HEK293 (cell line): ENCODE data around the gene NTN4.

Experiments
- CTCF ChIA-PET: fragments of 350-600 bp; formaldehyde crosslinking; extraction: SDS; loops from one replicate; lab custom pipeline; 2021; ENCODE audit warnings: antibody characterized with exemption; lab: Yijun Ruan, JAX
- POLR2A ChIA-PET: fragments of 300-600 bp; formaldehyde crosslinking; extraction: SDS; loops from one replicate; lab custom pipeline; 2020; ENCODE audit warnings: antibody characterized with exemption, inconsistent platforms; lab: Yijun Ruan, JAX
- H3K27ac ChIP-seq: fragments of 200-500 bp; sonication (Bioruptor generic); 2 replicates; pipeline ENCODE4 v1.5.1; 2014; ENCODE audit warnings: low read depth, low read length, control low read depth, inconsistent platforms; ENCODE audit errors: extremely low read depth
- H3K36me3 ChIP-seq, 2 experiments: fragments of 200-500 bp in 1 of 2; sonication (Bioruptor generic) in 1 of 2; 1 replicate in 1 of 2; 2 replicates in 1 of 2; pipeline ENCODE4 v1.5.1; 2014 to 2017; ENCODE audit warnings: inconsistent platforms in 2 of 2, low read length in 2 of 2; ENCODE audit not compliant: control insufficient read depth in 2 of 2, insufficient read depth in 1 of 2
- H3K4me1 ChIP-seq: fragments of 200-500 bp; sonication (Bioruptor generic); 2 replicates; pipeline ENCODE4 v1.5.1; 2014; ENCODE audit warnings: mild to moderate bottlenecking, low read length, inconsistent platforms; ENCODE audit not compliant: control insufficient read depth, insufficient read depth
- H3K4me3 ChIP-seq: 2 replicates; pipeline ENCODE4 v1.5.1; 2011; ENCODE audit warnings: low read depth, mild to moderate bottlenecking, control low read depth, low read length, moderate library complexity
- H3K9me3 ChIP-seq: fragments of 200-500 bp; sonication (Bioruptor generic); 2 replicates; pipeline ENCODE4 v1.5.1; 2014; ENCODE audit warnings: low read depth, low read length, inconsistent platforms; ENCODE audit not compliant: control insufficient read depth, insufficient read depth
- BCL6B ChIP-seq: fragments of 450-650 bp; formaldehyde crosslinking; IDR thresholded peaks from 2 replicates; pipeline ENCODE4 v1.5.1; 2017; ENCODE audit warnings: missing biosample characterization, missing genetic modification characterization
- KLF8 ChIP-seq: fragments of 450-650 bp; formaldehyde crosslinking; IDR thresholded peaks from 2 replicates; pipeline ENCODE4 v1.5.1; 2016; ENCODE audit warnings: missing biosample characterization, missing genetic modification characterization
- PBX3 ChIP-seq: sonication (generic); formaldehyde crosslinking; IDR thresholded peaks from 2 replicates; pipeline ENCODE4 v1.8.1; 2022; ENCODE audit warnings: mild to moderate bottlenecking, moderate library complexity, missing genetic modification reagents
- SETDB1 ChIP-seq: IDR thresholded peaks from one replicate; pipeline ENCODE4 v1.6.1; 2017; ENCODE audit warnings: mild to moderate bottlenecking, low read length, moderate library complexity, mixed read lengths; ENCODE audit not compliant: insufficient read length
- TRIM28 ChIP-seq: IDR thresholded peaks from 2 replicates; pipeline ENCODE4 v1.6.1; 2011; ENCODE audit warnings: low read length, control low read depth, borderline replicate concordance
- ZBTB21 ChIP-seq: fragments of 450-650 bp; formaldehyde crosslinking; IDR thresholded peaks from 2 replicates; pipeline ENCODE4 v1.5.1; 2017; ENCODE audit warnings: missing biosample characterization, missing genetic modification characterization
- ZFP37 ChIP-seq: fragments of 450-650 bp; formaldehyde crosslinking; IDR thresholded peaks from 2 replicates; pipeline ENCODE4 v1.5.1; 2016; ENCODE audit warnings: missing biosample characterization, missing genetic modification characterization
- ZNF169 ChIP-seq: fragments of 450-650 bp; formaldehyde crosslinking; IDR thresholded peaks from 2 replicates; pipeline ENCODE4 v1.5.1; 2016; ENCODE audit warnings: missing biosample characterization, missing genetic modification characterization
- ZNF211 ChIP-seq: fragments of 450-650 bp; formaldehyde crosslinking; IDR thresholded peaks from 2 replicates; pipeline ENCODE4 v1.5.1; 2016; ENCODE audit warnings: low read depth, missing biosample characterization, missing genetic modification characterization
- ZNF311 ChIP-seq: fragments of 450-650 bp; formaldehyde crosslinking; IDR thresholded peaks from 2 replicates; pipeline ENCODE4 v1.5.1; 2017; ENCODE audit warnings: missing biosample characterization, missing genetic modification characterization, borderline replicate concordance
- ZNF433 ChIP-seq: fragments of 450-650 bp; formaldehyde crosslinking; IDR thresholded peaks from 2 replicates; pipeline ENCODE4 v1.5.1; 2016; ENCODE audit warnings: missing biosample characterization, missing genetic modification characterization, low read depth
- ZNF514 ChIP-seq: fragments of 450-650 bp; formaldehyde crosslinking; IDR thresholded peaks from 2 replicates; pipeline ENCODE4 v1.5.1; 2016; ENCODE audit warnings: missing biosample characterization, missing genetic modification characterization
- ZNF518A ChIP-seq: fragments of 450-650 bp; formaldehyde crosslinking; conservative IDR thresholded peaks from 2 replicates; pipeline ENCODE4 v1.5.1; 2016; ENCODE audit warnings: low read depth, missing biosample characterization, missing genetic modification characterization
- ZNF529 ChIP-seq: fragments of 450-650 bp; formaldehyde crosslinking; IDR thresholded peaks from 2 replicates; pipeline ENCODE4 v1.5.1; 2017; ENCODE audit warnings: missing genetic modification characterization, missing biosample characterization; ENCODE audit not compliant: insufficient replicate concordance
- ZNF610 ChIP-seq: fragments of 450-650 bp; formaldehyde crosslinking; IDR thresholded peaks from 2 replicates; pipeline ENCODE4 v1.5.1; 2016; ENCODE audit warnings: missing biosample characterization, missing genetic modification characterization, borderline replicate concordance
- ZNF792 ChIP-seq: fragments of 450-650 bp; formaldehyde crosslinking; IDR thresholded peaks from 2 replicates; pipeline ENCODE4 v1.5.1; 2016; ENCODE audit warnings: missing biosample characterization, missing genetic modification characterization
- TF ChIP-seq, protein P1 (sequence below): fragments of 450-650 bp; formaldehyde crosslinking; IDR thresholded peaks from 2 replicates; pipeline ENCODE4 v1.5.1; 2016; ENCODE audit warnings: missing biosample characterization, missing genetic modification characterization
- TF ChIP-seq, protein P2 (sequence below): fragments of 450-650 bp; formaldehyde crosslinking; IDR thresholded peaks from 2 replicates; pipeline ENCODE4 v1.5.1; 2017; ENCODE audit warnings: missing biosample characterization, missing genetic modification characterization
- TF ChIP-seq, protein P3 (sequence below): fragments of 450-650 bp; formaldehyde crosslinking; IDR thresholded peaks from 2 replicates; pipeline ENCODE4 v1.5.1; 2016; ENCODE audit warnings: missing biosample characterization, missing genetic modification characterization
- TF ChIP-seq, protein P4 (sequence below): fragments of 450-650 bp; formaldehyde crosslinking; IDR thresholded peaks from 2 replicates; pipeline ENCODE4 v1.5.1; 2016; ENCODE audit warnings: missing biosample characterization, missing genetic modification characterization

Gene NTN4

DNA sequence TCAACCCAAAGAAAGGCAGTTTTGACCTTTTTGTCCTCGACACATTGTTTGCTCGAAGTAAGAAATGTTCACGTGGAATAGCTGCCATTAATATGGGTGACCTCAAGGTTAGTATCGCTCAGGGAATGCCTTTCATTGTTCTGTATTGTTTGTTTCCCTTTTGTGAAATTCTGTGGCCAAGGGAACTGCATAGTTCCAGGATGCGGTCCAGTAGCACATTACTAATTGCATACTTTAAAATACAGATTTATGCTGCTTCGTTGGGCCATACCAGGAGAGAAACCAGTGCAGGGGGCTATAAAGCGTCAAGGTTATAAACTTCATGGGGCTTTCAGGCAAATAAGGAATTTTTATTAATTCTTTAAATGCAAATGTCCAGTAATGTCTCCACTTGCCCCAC lies 166.0 kb downstream of the NTN4 start:
- Histone ChIP-seq H3K27ac (no peak overlapping the region), H3K4me3 (no peak overlapping the region), H3K36me3 (no peaks in the 10 kb centered on the region), H3K4me1 (no peaks in the 10 kb centered on the region; the same call in 1 of the 2 replicates), H3K9me3 (no peaks in the 10 kb centered on the region)
- ChIA-PET CTCF (interaction anchor here (1.0 to 2.4 kb wide), 5 partner anchors 10 to 222 kb away, joined by 3 to 8 read pairs (median 4); no protein-coding TSS in a partner anchor), POLR2A (no interaction called here)
- TF ChIP-seq ZNF169 (tag by site-specific recombination) (no peak), ZNF529 (tag by site-specific recombination) (no peak), ZNF514 (tag by site-specific recombination) (no peak), PBX3 (CRISPR knock-in tag) (no peak), KLF8 (tag by site-specific recombination) (no peak), ZNF610 (tag by site-specific recombination) (no peak), ZNF311 (no peak), ZNF433 (tag by site-specific recombination) (no peak), ZBTB21 (tag by site-specific recombination) (no peak), BCL6B (tag by site-specific recombination) (no peak), ZNF518A (no peak), ZNF211 (tag by site-specific recombination) (no peak), ZFP37 (tag by site-specific recombination) (no peak), ZNF792 (tag by site-specific recombination) (no peak), SETDB1 (no peak), TRIM28 (no peak)
- TF ChIP-seq, protein P1, sequence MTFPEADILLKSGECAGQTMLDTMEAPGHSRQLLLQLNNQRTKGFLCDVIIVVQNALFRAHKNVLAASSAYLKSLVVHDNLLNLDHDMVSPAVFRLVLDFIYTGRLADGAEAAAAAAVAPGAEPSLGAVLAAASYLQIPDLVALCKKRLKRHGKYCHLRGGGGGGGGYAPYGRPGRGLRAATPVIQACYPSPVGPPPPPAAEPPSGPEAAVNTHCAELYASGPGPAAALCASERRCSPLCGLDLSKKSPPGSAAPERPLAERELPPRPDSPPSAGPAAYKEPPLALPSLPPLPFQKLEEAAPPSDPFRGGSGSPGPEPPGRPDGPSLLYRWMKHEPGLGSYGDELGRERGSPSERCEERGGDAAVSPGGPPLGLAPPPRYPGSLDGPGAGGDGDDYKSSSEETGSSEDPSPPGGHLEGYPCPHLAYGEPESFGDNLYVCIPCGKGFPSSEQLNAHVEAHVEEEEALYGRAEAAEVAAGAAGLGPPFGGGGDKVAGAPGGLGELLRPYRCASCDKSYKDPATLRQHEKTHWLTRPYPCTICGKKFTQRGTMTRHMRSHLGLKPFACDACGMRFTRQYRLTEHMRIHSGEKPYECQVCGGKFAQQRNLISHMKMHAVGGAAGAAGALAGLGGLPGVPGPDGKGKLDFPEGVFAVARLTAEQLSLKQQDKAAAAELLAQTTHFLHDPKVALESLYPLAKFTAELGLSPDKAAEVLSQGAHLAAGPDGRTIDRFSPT (tag by site-specific recombination): no peak
- TF ChIP-seq, protein P2, sequence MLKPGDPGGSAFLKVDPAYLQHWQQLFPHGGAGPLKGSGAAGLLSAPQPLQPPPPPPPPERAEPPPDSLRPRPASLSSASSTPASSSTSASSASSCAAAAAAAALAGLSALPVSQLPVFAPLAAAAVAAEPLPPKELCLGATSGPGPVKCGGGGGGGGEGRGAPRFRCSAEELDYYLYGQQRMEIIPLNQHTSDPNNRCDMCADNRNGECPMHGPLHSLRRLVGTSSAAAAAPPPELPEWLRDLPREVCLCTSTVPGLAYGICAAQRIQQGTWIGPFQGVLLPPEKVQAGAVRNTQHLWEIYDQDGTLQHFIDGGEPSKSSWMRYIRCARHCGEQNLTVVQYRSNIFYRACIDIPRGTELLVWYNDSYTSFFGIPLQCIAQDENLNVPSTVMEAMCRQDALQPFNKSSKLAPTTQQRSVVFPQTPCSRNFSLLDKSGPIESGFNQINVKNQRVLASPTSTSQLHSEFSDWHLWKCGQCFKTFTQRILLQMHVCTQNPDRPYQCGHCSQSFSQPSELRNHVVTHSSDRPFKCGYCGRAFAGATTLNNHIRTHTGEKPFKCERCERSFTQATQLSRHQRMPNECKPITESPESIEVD: no peak
- TF ChIP-seq, protein P3, sequence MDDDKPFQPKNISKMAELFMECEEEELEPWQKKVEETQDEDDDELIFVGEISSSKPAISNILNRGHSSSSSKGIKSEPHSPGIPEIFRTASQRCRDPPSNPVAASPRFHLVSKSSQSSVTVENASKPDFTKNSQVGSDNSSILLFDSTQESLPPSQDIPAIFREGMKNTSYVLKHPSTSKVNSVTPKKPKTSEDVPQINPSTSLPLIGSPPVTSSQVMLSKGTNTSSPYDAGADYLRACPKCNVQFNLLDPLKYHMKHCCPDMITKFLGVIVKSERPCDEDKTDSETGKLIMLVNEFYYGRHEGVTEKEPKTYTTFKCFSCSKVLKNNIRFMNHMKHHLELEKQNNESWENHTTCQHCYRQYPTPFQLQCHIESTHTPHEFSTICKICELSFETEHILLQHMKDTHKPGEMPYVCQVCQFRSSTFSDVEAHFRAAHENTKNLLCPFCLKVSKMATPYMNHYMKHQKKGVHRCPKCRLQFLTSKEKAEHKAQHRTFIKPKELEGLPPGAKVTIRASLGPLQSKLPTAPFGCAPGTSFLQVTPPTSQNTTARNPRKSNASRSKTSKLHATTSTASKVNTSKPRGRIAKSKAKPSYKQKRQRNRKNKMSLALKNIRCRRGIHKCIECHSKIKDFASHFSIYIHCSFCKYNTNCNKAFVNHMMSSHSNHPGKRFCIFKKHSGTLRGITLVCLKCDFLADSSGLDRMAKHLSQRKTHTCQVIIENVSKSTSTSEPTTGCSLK (tag by site-specific recombination): no peak
- TF ChIP-seq, protein P4, sequence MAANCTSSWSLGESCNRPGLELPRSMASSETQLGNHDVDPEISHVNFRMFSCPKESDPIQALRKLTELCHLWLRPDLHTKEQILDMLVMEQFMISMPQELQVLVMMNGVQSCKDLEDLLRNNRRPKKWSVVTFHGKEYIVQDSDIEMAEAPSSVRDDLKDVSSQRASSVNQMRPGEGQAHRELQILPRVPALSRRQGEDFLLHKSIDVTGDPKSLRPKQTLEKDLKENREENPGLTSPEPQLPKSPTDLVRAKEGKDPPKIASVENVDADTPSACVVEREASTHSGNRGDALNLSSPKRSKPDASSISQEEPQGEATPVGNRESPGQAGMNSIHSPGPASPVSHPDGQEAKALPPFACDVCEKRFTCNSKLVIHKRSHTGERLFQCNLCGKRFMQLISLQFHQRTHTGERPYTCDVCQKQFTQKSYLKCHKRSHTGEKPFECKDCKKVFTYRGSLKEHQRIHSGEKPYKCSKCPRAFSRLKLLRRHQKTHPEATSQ (tag by site-specific recombination): no peak
